Upper lobe of left lung (tissue), 6 donors: ENCODE measurements around the gene CHMP6. TPM values are rescaled to one million over a fixed set of nuclear protein-coding genes. Genes with fewer than 3 reads are reported as not detected.
A peak's percentile ranks its signal among the peaks of the same experiment; 100 is the strongest.
"Not testable (repeated sequence)": the region's sequence is repeated elsewhere in the genome, so short reads cannot be mapped to it uniquely, and the experiment has no call there.

Experiments used
- ATAC-seq, 2 donors: fragments of 200-7000 bp; cut with Tn5 transposase; one replicate each; pipeline ENCODE4 v1.9.1; 2022; ENCODE audit warnings: mild to moderate bottlenecking in 2 of 2, moderate library complexity in 2 of 2; ENCODE audit not compliant: low FRiP score in 2 of 2
- DNase-seq, 2 donors: peaks; one replicate each; pipeline ENCODE4 v3.0.0-alpha.2; 2019 to 2020
- H3K27ac ChIP-seq, 4 donors: fragments of 200-600 bp; sonication (generic); one replicate each; pipeline ENCODE4 v1.5.1; 2016 to 2019
- H3K27me3 ChIP-seq, 4 donors: fragments of 200-600 bp; sonication (generic); one replicate each; pipeline ENCODE4 v1.5.1; 2017 to 2019
- H3K36me3 ChIP-seq, 4 donors: fragments of 200-600 bp; sonication (generic); one replicate each; pipeline ENCODE4 v1.5.1; 2016 to 2019
- H3K4me1 ChIP-seq, 4 donors: fragments of 200-600 bp; sonication (generic); one replicate each; pipeline ENCODE4 v1.5.1; 2018 to 2019
- H3K4me3 ChIP-seq, 4 donors: fragments of 200-600 bp; sonication (generic); one replicate each; pipeline ENCODE4 v1.5.1; 2017 to 2019; ENCODE audit warnings: mild to moderate bottlenecking in 2 of 4, moderate library complexity in 1 of 4
- H3K9me3 ChIP-seq, 4 donors: fragments of 200-600 bp; sonication (generic); one replicate each; pipeline ENCODE4 v1.5.1; 2018 to 2019
- CTCF ChIP-seq, 6 experiments: fragments of 450-650 bp in 4 of 6; fragments of 200-600 bp in 2 of 6; sonication (generic) in 2 of 6; IDR thresholded peaks; one replicate each; pipeline ENCODE4 v1.5.1; 2016 to 2019; ENCODE audit warnings: antibody characterized with exemption in 6 of 6
- EP300 ChIP-seq, 4 donors: sonication (generic); formaldehyde crosslinking; IDR thresholded peaks; one replicate each; pipeline ENCODE4 v1.5.1; 2017; ENCODE audit warnings: antibody characterized with exemption in 4 of 4, control low read depth in 2 of 4
- POLR2A ChIP-seq, 4 donors: fragments of 450-650 bp; IDR thresholded peaks; one replicate each; pipeline ENCODE4 v1.5.1; 2016 to 2017; ENCODE audit warnings: antibody characterized with exemption in 4 of 4, mild to moderate bottlenecking in 2 of 4
- POLR2AphosphoS5 ChIP-seq, 2 donors: sonication (generic); formaldehyde crosslinking; IDR thresholded peaks; one replicate each; pipeline ENCODE4 v1.5.1; 2017; ENCODE audit warnings: antibody characterized with exemption in 2 of 2
- WGBS, 2 donors: methylation state at CpG; one replicate each; pipeline ENCODE4 v1.1.5; 2017 to 2018; 5-methylcytosine and 5-hydroxymethylcytosine counted together
- total RNA-seq, 6 donors: library from RNA; depleted of rRNA in 4 of 6; stranded (reverse); fragments of >200 nt in 4 of 6; gene quantifications; one replicate each; pipeline versions ENCODE4 v1.1.0 to v1.2.1, GENCODE V29; 2016 to 2021
- donor health status: DM: no; HTN: no; CAD: no; lungs with moderate emphysema.
- donor health status: DM: no; HTN: yes; CAD: no; lungs with severe emphysema.

Gene CHMP6
- total RNA-seq, 6 donors from 2014 or later, result 29.5 to 75.4 (median 34.8) TPM

GRCh38 chr17:81012574-81013447 is 21.2 kb downstream of the CHMP6 start:
- peaks cover 0 to 7% (median 0%) of the 10 kb centered on the region in 4 donors for H3K9me3 ChIP-seq
- H3K27ac ChIP-seq, result no peak overlapping the region
- no peak overlapping the region for H3K4me3 ChIP-seq
- 89 to 91% methylated on average over 8 to 13 of the region's 13 CpGs for WGBS, 2 donors
- no peaks in the 10 kb centered on the region for H3K36me3 ChIP-seq
- DNase-seq, result peak in 1 of 2 donors; percentile 29
- peaks cover 4 to 6% (median 6%) of the 10 kb centered on the region in 4 donors for H3K4me1 ChIP-seq
- H3K27me3 ChIP-seq, result no peaks in the 10 kb centered on the region
- ATAC-seq, result no peak
- TF ChIP-seq EP300 (IDR thresholded peaks at IDR 0.05) (no peak), POLR2A (IDR thresholded peaks at IDR 0.05) (no peak), POLR2AphosphoS5 (IDR thresholded peaks at IDR 0.05) (no peak), CTCF (IDR thresholded peaks at IDR 0.05) (no peak)

- H3K4me1 ChIP-seq, result peaks cover 10 to 15% (median 13%) of the 10 kb centered on the region in 4 donors
- 85 to 92% methylated on average over 6 of the region's 6 CpGs for WGBS, 2 donors
- no peak for DNase-seq
- no peaks in the 10 kb centered on the region for H3K36me3 ChIP-seq
- no peak overlapping the region for H3K27ac ChIP-seq
- peaks cover 0 to 7% (median 0%) of the 10 kb centered on the region in 4 donors for H3K9me3 ChIP-seq
- TF ChIP-seq POLR2AphosphoS5 (IDR thresholded peaks at IDR 0.05) (no peak), EP300 (IDR thresholded peaks at IDR 0.05) (no peak), POLR2A (IDR thresholded peaks at IDR 0.05) (no peak), CTCF (IDR thresholded peaks at IDR 0.05) (no peak)
- H3K4me3 ChIP-seq, result no peak overlapping the region
- H3K27me3 ChIP-seq, result no peaks in the 10 kb centered on the region
- ATAC-seq, result no peak
These were observed 22.0 kb downstream of the CHMP6 start for GRCh38 chr17:81013642-81014041.

- Histone ChIP-seq H3K36me3 (no peaks in the 10 kb centered on the region), H3K4me1 (peaks cover 18 to 28% (median 26%) of the 10 kb centered on the region in 4 donors), H3K9me3 (peaks cover 0 to 7% (median 0%) of the 10 kb centered on the region in 4 donors), H3K27me3 (no peaks in the 10 kb centered on the region), H3K4me3 (no peak overlapping the region), H3K27ac (no peak overlapping the region)
- 93 to 94% methylated on average over 1 of the region's 1 CpG for WGBS, 2 donors
- TF ChIP-seq POLR2A (IDR thresholded peaks at IDR 0.05), result no peak
- TF ChIP-seq CTCF (IDR thresholded peaks at IDR 0.05), result no peak
- no peak for TF ChIP-seq POLR2AphosphoS5 (IDR thresholded peaks at IDR 0.05)
- no peak for TF ChIP-seq EP300 (IDR thresholded peaks at IDR 0.05)
- ATAC-seq (no peak), DNase-seq (no peak)
These were observed 23.5 kb downstream of the CHMP6 start for GRCh38 chr17:81015136-81015535.

- no peak for TF ChIP-seq POLR2A (IDR thresholded peaks at IDR 0.05)
- no peak for TF ChIP-seq CTCF (IDR thresholded peaks at IDR 0.05)
- TF ChIP-seq EP300 (IDR thresholded peaks at IDR 0.05), result no peak
- TF ChIP-seq POLR2AphosphoS5 (IDR thresholded peaks at IDR 0.05), result no peak
- no peak for ATAC-seq
- DNase-seq, result no peak
- Histone ChIP-seq H3K27me3 (no peaks in the 10 kb centered on the region), H3K36me3 (no peaks in the 10 kb centered on the region), H3K4me1 (peaks cover 33 to 42% (median 40%) of the 10 kb centered on the region in 4 donors), H3K9me3 (peaks cover 0 to under 1% (median 0%) of the 10 kb centered on the region in 4 donors), H3K4me3 (no peak overlapping the region), H3K27ac (no peak overlapping the region)
- 71 to 75% methylated on average over 2 of the region's 2 CpGs for WGBS, 2 donors
These were observed 24.9 kb downstream of the CHMP6 start for GRCh38 chr17:81016575-81016974.

- not testable (repeated sequence) for H3K9me3 ChIP-seq, DNase-seq, H3K4me3 ChIP-seq, ATAC-seq, H3K36me3 ChIP-seq, H3K27me3 ChIP-seq
- H3K4me1 ChIP-seq, result peaks cover 38 to 50% (median 42%) of the 10 kb centered on the region in 4 donors
- H3K27ac ChIP-seq, result peak overlapping the region in 3 of 4 donors; percentile 78 to 85 (median 83)
- WGBS, 2 donors, result 93 to 95% methylated on average over 4 of the region's 4 CpGs
These were observed 25.7 kb downstream of the CHMP6 start for GRCh38 chr17:81017330-81017729.
